GM10248 (cell line): ENCODE results near the gene RUSF1.
"Not testable (repeated sequence)": the region's sequence is repeated elsewhere in the genome, so short reads cannot be mapped to it uniquely, and the experiment has no call there.

Source experiments
- CTCF ChIA-PET: fragments of 300-600 bp; sonication (Branson Sonifier 250); formaldehyde crosslinking; extraction: SDS; loops from one replicate; lab custom pipeline; 2021; ENCODE audit warnings: antibody characterized with exemption; lab: Yijun Ruan, JAX
- POLR2A ChIA-PET: fragments of 350-650 bp; sonication (Branson Sonifier 250); formaldehyde crosslinking; extraction: SDS; loops from one replicate; lab custom pipeline; 2020; ENCODE audit warnings: antibody characterized with exemption; lab: Yijun Ruan, JAX
- DNase-seq: peaks from one replicate; pipeline ENCODE4 v3.0.0; 2012; ENCODE audit errors: extremely low spot score
- CTCF ChIP-seq: IDR thresholded peaks from 2 replicates; pipeline ENCODE4 v1.5.1; 2012; ENCODE audit warnings: mild to moderate bottlenecking, low read depth; ENCODE audit errors: extremely low read depth, missing control alignments, control extremely low read depth

RUSF1 gene

GRCh38 chr16:31451201-31451600, 57.0 kb downstream of the RUSF1 start:
- TF ChIP-seq CTCF, result no peak
- CTCF ChIA-PET, result interaction anchor here (1.0 to 2.0 kb wide), 6 partner anchors 8 to 417 kb away, joined by 3 to 14 read pairs (median 4); partner anchors contain the start of genes ARMC5 and ZNF843
- POLR2A ChIA-PET, result interaction anchor here (0.8 kb wide), 1 partner anchor 9 kb away, joined by 3 read pairs; the partner anchor contains the start of gene ZNF843
- no peak for DNase-seq

- DNase-seq, POLR2A ChIA-PET: not testable (repeated sequence)
- CTCF ChIA-PET, result interaction anchor here (3.7 to 8.2 kb wide), 2 partner anchors 13 to 462 kb away, joined by 28 to 105 read pairs; partner anchors contain the start of genes ARMC5 and HSD3B7
Measured at GRCh38 chr16:31445931-31446330, 62.3 kb downstream of the RUSF1 start.

- ChIA-PET CTCF (interaction anchor here (0.7 to 8.2 kb wide), 19 partner anchors 10 to 535 kb away, joined by 3 to 105 read pairs (median 4); partner anchors contain the start of genes ARMC5, COX6A2, HSD3B7 and PYCARD), POLR2A (interaction anchor here (1.0 kb wide), 1 partner anchor 10 kb away, joined by 3 read pairs; no protein-coding TSS in a partner anchor)
- TF ChIP-seq CTCF, result no peak
- no peak for DNase-seq
Measured at GRCh38 chr16:31441956-31442355, 66.2 kb downstream of the RUSF1 start.

- CTCF ChIA-PET, result interaction anchor here (0.9 to 8.2 kb wide), 8 partner anchors 10 to 456 kb away, joined by 3 to 105 read pairs (median 6); partner anchors contain the start of genes ARMC5, HSD3B7 and RUSF1
- TF ChIP-seq CTCF, result no peak
- POLR2A ChIA-PET, result interaction anchor here (0.9 kb wide), 1 partner anchor 257 kb away, joined by 3 read pairs; no protein-coding TSS in a partner anchor
- no peak for DNase-seq
Measured at GRCh38 chr16:31440516-31441184, 67.5 kb downstream of the RUSF1 start.

- no peak for TF ChIP-seq CTCF
- POLR2A ChIA-PET, result interaction anchor here (0.9 kb wide), 1 partner anchor 256 kb away, joined by 3 read pairs; no protein-coding TSS in a partner anchor
- DNase-seq, result no peak
- CTCF ChIA-PET, result interaction anchor here (2.1 to 8.2 kb wide), 4 partner anchors 9 to 455 kb away, joined by 6 to 105 read pairs (median 9); partner anchors contain the start of genes ARMC5 and HSD3B7
Measured at GRCh38 chr16:31439519-31439918, 68.7 kb downstream of the RUSF1 start.
